KG1 (cell line): ENCODE measurements around the gene ZNF618.

Experiments used
- DNase-seq: peaks from one replicate; lab custom pipeline; 2025; lab: John Stamatoyannopoulos, UW

ZNF618 gene

GRCh38 chr9:114002271-114002985 lies 126.3 kb downstream of the ZNF618 start:
- DNase-seq = no peak

GRCh38 chr9:114002986-114003350 lies 126.9 kb downstream of the ZNF618 start:
- no peak for DNase-seq

DNA sequence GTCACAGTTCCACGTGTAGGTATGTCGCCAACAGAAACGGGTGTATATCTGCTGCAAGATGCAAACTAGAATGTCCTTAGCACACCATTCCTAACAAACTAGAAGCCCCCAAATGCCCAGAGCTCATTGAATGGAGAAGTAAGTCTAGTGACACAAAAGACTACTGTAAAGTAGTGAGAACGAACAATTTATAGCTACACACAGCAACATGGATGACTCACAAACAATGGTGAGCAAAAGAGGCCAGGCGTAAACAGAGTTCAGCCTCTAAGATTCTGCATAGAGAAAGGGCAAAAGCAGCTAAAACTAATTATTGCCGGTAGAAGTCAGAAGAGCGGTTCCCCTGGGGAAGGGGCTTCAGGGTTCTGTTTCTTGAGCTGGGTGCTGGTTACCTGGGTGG lies 127.2 kb downstream of the ZNF618 start:
- DNase-seq = no peak

- no peak for DNase-seq
Measured at GRCh38 chr9:114003758-114004157, 127.6 kb downstream of the ZNF618 start.

- DNase-seq = no peak
Measured at GRCh38 chr9:114004221-114004716, 128.2 kb downstream of the ZNF618 start.

- no peak for DNase-seq
Measured at GRCh38 chr9:114005371-114006154, 129.5 kb downstream of the ZNF618 start.

- no peak for DNase-seq
Measured at GRCh38 chr9:114006155-114006550, 130.0 kb downstream of the ZNF618 start.

DNA sequence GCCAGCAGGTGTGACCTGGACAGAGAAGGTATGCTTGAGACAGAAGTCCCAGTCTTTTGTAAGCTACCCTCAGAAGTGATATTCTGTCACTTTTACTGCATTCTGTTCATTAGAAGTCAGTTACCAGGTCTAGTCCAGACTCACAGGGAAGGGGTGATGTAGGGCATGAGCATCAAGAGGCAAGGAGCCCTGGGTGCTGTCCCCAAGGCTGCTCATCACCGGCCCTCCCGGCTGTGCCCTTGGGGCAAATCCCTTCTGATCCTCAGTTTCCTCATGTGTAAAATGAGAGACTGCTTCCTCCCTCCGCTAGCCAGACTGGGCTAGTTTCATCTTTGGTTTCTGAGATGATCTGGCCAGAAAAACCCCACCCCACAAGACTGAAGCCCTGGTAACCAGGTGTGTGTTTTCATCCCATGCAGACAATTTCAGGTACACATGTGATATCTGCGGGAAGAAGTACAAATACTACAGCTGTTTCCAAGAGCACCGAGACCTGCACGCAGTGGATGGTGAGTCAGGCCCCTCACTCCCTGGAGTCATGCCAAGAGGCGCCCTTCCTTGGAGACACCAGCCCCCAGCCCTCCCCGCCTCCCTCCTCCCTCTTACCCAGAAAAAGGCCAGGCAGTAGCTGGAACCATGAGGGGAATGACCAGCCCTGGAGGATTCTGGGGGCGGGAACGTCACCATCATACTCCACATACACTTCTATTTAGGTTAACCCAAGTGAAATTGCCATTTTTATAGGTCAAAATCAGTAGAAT lies 131.0 kb downstream of the ZNF618 start:
- no peak for DNase-seq

DNA sequence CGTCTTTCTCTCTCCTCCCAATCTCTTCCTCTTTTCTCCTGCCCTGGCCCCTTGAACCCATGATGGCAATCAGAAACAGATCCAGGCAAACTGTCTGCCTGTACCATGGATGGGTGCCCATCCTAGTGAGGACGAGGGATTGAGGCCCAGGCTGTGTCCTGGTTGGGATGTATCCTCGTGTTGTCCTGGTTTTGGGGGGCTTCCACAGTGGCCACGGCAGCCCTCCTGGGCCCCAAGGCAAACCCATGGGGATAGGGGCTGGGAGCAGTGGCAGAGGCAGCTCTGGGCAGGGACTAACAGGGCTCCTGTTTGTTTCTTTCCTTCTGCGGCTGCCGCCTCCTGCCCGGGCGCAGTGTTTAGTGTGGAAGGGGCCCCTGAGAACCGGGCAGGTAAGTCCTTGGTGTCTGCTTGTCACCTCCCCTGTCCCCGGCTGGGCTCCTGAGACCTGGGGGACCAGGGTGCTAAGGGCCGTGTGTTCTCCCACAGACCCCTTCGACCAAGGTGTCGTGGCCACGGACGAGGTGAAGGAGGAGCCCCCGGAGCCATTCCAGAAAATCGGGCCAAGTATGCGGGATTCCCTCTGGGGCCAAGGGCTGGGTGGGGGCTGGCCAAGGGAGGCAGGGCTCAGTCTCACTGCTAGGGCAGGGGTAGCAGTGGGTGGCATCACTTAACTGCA lies 132.0 kb downstream of the ZNF618 start:
- DNase-seq = no peak

DNA sequence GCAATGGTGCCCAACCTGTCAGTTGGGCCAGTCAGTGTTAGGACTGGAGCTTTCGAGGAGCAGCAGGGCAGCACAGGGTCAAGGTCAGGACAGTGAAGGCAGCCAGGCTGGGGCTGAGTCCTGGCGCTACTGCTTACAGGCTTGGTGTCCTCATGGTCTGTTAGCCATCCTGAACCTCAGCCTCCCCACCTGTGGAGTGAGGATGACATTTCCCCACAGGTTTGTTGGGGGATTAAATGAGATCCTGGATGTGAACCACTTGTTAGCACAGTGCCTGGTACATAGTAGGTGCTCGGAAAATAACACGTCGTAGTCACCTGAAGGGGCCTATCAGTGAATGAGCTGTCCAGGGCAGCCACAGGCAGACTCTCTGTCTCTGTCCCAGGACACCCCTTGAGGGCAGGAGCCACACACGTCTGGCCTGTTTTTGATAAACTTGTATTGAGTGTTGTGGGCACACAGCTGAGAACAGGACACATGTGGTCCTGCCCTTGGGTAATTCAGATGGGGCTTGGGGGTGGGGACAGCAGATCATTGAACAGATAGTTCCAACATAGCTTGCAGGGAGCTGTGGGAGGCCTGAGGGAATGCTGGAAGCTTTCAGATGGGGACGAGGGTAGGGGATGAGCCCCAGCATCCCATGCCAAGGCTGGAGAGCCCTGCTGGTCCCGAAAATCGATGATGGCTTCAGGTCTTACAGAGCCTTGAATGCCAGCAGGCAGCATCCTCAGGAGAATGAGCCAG lies 132.7 kb downstream of the ZNF618 start:
- no peak for DNase-seq

DNA sequence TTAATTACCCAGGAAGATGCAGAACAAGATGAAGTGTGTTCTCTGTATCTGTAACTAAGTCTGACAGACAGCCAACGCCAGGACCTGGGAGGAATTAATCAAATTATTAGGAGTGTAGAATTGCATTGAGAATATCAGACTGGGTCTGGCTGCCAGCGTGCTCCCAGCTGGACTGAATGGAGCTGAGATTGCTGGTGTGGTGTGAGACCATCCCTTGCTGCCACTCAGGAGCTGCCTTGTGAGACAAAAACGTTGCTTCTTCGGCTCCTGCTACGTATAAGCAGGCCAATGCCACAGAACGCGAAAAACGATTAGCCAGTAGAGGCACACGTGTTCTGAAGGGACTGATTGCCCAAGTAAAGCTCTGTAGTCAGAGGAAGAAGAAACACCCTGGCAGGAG lies 135.2 kb downstream of the ZNF618 start:
- no peak for DNase-seq

- no peak for DNase-seq
Measured at GRCh38 chr9:114012126-114012525, 136.0 kb downstream of the ZNF618 start.

DNA sequence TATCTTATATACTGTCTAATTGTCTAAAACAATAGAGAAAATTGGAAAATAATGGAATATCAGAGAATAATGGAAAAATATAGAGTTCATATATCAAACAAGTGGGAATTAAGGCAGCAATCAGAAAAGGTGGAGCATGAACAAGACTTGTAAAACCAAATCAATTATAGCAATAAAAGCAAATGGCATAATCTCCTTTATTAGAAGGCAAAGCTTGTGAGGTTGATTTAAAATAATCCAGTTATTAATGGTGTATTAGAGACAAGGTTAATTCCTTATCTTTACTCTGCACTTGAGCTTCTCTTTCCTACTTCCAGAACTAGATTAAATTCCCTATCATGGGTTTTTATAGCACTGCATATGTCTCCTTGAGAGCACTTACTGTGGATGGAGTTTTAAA lies 137.9 kb downstream of the ZNF618 start:
- no peak for DNase-seq

GRCh38 chr9:114015607-114016006 lies 139.5 kb downstream of the ZNF618 start:
- DNase-seq = no peak

GRCh38 chr9:114016101-114016500 lies 140.0 kb downstream of the ZNF618 start:
- no peak for DNase-seq

DNA sequence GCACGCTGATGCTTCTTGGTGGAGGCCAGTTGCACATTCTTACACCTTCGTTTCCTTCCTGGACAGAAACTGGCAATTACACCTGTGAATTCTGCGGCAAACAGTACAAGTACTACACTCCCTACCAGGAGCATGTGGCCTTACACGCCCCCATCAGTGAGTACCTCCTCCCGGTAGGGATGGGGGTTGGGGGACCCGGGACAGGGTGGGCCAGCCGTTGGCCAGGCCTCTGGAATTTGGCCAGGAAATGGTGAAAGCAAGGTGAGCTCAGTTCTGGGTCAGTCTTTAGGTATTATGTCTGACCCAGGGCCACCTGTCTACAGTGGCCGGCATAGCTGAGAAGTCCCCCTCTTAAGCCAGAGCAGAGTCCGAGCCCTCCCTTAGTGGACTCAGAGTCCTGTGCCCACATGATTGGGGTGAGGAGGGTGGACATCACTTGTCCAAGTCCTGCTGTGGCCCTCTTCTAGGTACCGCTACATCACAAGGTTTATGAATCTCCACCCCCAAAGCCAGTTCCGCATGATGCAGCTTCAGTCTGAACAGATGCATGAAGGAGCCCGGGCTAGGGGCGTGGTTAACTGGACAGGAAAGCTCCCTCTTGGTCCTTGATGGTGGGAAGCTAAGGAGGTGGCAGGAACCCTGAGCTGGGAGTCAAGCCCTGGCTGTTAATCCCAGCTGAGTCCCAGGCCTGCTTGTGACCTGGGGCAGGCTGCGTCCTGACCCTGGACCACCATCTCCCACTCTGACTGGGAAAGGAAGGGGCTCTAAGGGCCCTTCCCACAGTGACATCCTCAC lies 140.7 kb downstream of the ZNF618 start:
- DNase-seq = no peak

DNA sequence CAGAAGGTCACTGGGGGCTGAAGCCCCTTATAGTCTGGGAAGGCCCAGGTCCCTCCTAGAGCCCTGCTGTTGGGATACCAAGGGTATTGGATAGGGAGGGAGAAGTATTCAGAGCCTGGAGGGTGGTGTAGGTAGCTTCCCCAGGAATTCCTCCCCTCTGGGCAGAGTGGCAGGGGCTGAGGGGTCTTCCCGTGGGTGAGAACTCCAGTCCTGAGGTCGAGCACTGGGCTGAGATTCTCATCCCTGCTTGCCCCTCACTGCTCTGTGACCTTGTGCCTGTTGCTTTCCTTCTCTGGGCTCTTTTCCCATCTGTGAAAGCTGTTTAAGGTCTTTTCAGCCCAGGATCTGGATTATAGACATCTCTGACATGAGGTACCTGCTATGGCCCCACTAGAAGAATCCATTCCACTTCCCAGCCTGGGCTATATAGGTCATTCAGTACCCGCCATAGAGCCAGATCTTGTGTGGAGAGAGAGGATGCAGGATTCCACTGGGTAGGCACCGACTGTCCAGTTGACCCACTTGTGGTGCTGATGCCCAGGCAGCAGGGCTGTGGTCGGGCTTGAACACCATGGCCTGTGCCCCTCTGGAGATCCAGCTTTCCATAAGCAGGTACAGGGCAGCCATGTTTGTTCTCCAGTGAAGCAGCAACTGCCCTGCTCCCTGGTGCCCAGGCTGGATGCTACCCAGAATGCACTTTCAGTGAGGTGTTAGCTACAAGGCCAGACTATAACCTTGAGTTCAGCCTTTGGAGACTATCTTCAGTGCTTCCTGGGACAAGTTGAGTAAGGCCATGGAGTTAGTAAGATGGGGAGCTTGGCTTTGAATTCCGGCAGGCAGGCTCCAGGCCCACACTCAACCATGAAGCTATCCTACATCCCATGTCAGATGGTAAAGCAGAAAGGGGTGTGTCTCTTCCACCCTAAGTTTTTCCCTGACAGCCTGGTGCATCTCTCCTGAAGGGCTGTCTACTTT lies 141.9 kb downstream of the ZNF618 start:
- DNase-seq = no peak

DNA sequence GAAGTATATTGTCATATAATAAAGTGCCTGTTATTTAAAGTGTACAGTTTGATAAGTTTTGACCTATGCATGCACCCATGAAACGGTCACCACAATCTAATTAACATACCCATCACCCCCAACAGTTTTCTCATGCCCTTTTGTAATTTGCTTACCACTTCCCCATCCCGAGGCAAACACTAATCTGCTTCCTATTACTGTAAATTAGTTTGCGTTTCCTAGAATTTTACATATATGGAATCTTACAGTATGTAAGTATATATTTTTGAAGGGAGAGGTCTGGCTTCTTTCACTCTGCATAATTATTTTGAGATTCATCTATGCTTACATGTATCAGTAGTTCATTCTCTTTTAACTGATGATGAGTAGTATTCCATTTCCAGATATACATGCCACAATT lies 145.5 kb downstream of the ZNF618 start:
- no peak for DNase-seq

- DNase-seq = no peak
Measured at GRCh38 chr9:114023961-114024360, 147.9 kb downstream of the ZNF618 start.
